Vagina (tissue), 2 donors: ENCODE results near the gene HORMAD2.
"Not testable (repeated sequence)": the region's sequence is repeated elsewhere in the genome, so short reads cannot be mapped to it uniquely, and the experiment has no call there.

ENCODE experiments used
- POLR2A ChIP-seq, 2 donors: fragments of 450-650 bp; IDR thresholded peaks; one replicate each; pipeline ENCODE4 v1.6.1; 2017; ENCODE audit warnings: antibody characterized with exemption in 2 of 2, mild to moderate bottlenecking in 2 of 2, moderate library complexity in 2 of 2
- POLR2AphosphoS5 ChIP-seq, 2 donors: sonication (generic); formaldehyde crosslinking; IDR thresholded peaks; one replicate each; pipeline ENCODE4 v1.9.0; 2017; ENCODE audit warnings: antibody characterized with exemption in 2 of 2, mild to moderate bottlenecking in 2 of 2, low read depth in 1 of 2; ENCODE audit not compliant: insufficient read depth in 1 of 2
- TF ChIP-seq, protein P1 (sequence below), 3 experiments: fragments of 450-650 bp in 2 of 3; fragments of 200-600 bp in 1 of 3; sonication (generic) in 1 of 3; IDR thresholded peaks; one replicate each; pipeline ENCODE4 v1.5.1; 2017 to 2019; ENCODE audit warnings: antibody characterized with exemption in 3 of 3, mild to moderate bottlenecking in 2 of 3, moderate library complexity in 2 of 3

GRCh38 chr22:30087037-30087436 is 6.8 kb downstream of the HORMAD2 start:
- TF ChIP-seq, protein P1, sequence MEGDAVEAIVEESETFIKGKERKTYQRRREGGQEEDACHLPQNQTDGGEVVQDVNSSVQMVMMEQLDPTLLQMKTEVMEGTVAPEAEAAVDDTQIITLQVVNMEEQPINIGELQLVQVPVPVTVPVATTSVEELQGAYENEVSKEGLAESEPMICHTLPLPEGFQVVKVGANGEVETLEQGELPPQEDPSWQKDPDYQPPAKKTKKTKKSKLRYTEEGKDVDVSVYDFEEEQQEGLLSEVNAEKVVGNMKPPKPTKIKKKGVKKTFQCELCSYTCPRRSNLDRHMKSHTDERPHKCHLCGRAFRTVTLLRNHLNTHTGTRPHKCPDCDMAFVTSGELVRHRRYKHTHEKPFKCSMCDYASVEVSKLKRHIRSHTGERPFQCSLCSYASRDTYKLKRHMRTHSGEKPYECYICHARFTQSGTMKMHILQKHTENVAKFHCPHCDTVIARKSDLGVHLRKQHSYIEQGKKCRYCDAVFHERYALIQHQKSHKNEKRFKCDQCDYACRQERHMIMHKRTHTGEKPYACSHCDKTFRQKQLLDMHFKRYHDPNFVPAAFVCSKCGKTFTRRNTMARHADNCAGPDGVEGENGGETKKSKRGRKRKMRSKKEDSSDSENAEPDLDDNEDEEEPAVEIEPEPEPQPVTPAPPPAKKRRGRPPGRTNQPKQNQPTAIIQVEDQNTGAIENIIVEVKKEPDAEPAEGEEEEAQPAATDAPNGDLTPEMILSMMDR (IDR thresholded peaks at IDR 0.05), result not testable (repeated sequence)
- not testable (repeated sequence) for TF ChIP-seq POLR2A (IDR thresholded peaks at IDR 0.05); POLR2AphosphoS5 (IDR thresholded peaks at IDR 0.05; ENCODE audit: insufficient read depth in 1 of 2, low read depth in 1 of 2)
